K562 (cell line): Measurements from ENCODE around the gene LRRC71. TPM values are rescaled to one million over a fixed set of nuclear protein-coding genes. Genes with fewer than 3 reads are reported as not detected.

Experiments used
- ATAC-seq: fragments of 200-7000 bp; cut with Tn5 transposase; 3 replicates; pipeline ENCODE4 v1.9.1; 2020; ENCODE audit warnings: moderate library complexity
- BruUV-seq: library from RNA; stranded (reverse); fragments of 400-500 nt; replicated peaks from 2 replicates; lab custom pipeline; 2021; lab: Mats Ljungman, UMichigan
- CTCF ChIA-PET: fragments of 300-600 bp; formaldehyde crosslinking; extraction: SDS; loops from one replicate; lab custom pipeline; 2021; ENCODE audit warnings: low intra/inter-chr PET ratio; lab: Yijun Ruan, JAX
- POLR2A ChIA-PET: fragments of 300-600, 350-650 bp; sonication (Branson Sonifier 250); formaldehyde crosslinking; extraction: SDS; loops from one replicate; lab custom pipeline; 2021; ENCODE audit warnings: antibody characterized with exemption, inconsistent platforms; lab: Yijun Ruan, JAX
- DNase-seq, 4 experiments: peaks; one replicate each; pipeline versions ENCODE4 v3.0.0 to v3.0.0-alpha.2; 2011 to 2018; ENCODE audit warnings: low spot score in 3 of 4, mixed read lengths in 3 of 4; ENCODE audit errors: extremely low read depth in 1 of 4
- FAIRE-seq: peaks from 2 replicates; lab custom pipeline; 2011; peaks lifted over from hg19 to GRCh38; lab: Jason Lieb, UNC
- H2AFZ ChIP-seq: 2 replicates; pipeline ENCODE4 v1.6.0; 2011; ENCODE audit warnings: low read depth, low read length, control low read depth, inconsistent platforms
- H3K27ac ChIP-seq: fragments of 200-600 bp; 3 replicates; pipeline ENCODE4 v1.8.0; 2011; ENCODE audit warnings: low read depth, mild to moderate bottlenecking, control low read depth, inconsistent platforms, low read length, moderate library complexity, mixed read lengths; ENCODE audit errors: extremely low read depth
- H3K27me3 ChIP-seq, 2 experiments: fragments of 300-600 bp in 1 of 2; 2 replicates in 1 of 2; 3 replicates in 1 of 2; pipeline versions ENCODE4 v1.6.0 to v1.8.0; 2011; ENCODE audit warnings: inconsistent platforms in 2 of 2, low read length in 2 of 2, mild to moderate bottlenecking in 1 of 2, mixed read lengths in 1 of 2, moderate library complexity in 1 of 2; ENCODE audit not compliant: control insufficient read depth in 2 of 2, insufficient read depth in 2 of 2
- H3K36me3 ChIP-seq: fragments of 300-600 bp; 3 replicates; pipeline ENCODE4 v1.8.0; 2011; ENCODE audit warnings: mild to moderate bottlenecking, low read length, inconsistent platforms; ENCODE audit not compliant: control insufficient read depth, insufficient read depth
- H3K4me1 ChIP-seq, 2 experiments: fragments of 200-600 bp in 1 of 2; replicated peaks in 1 of 2; 2 replicates in 1 of 2; 3 replicates in 1 of 2; pipeline versions ENCODE4 v1.5.1 to v1.8.0; 2011; ENCODE audit warnings: inconsistent platforms in 2 of 2, low read length in 2 of 2, mild to moderate bottlenecking in 1 of 2, mixed read lengths in 1 of 2, moderate library complexity in 1 of 2; ENCODE audit not compliant: control insufficient read depth in 2 of 2, insufficient read depth in 2 of 2
- H3K4me2 ChIP-seq: 2 replicates; pipeline ENCODE4 v1.6.1; 2011; ENCODE audit warnings: low read length, control low read depth, inconsistent platforms, mixed read lengths; ENCODE audit not compliant: insufficient read depth
- H3K4me3 ChIP-seq: fragments of 200-600 bp; sonication (generic), shearing (Covaris generic); 2 replicates; pipeline ENCODE4 v1.5.1; 2016; ENCODE audit warnings: control low read depth, inconsistent platforms
- H3K79me2 ChIP-seq: fragments of 200-600 bp; 3 replicates; pipeline ENCODE4 v1.8.0; 2011; ENCODE audit warnings: low read length, inconsistent platforms; ENCODE audit not compliant: control insufficient read depth, insufficient read depth
- H3K9ac ChIP-seq, 2 experiments: 2 replicates each; pipeline versions ENCODE4 v1.6.0 to v1.6.1; 2011; ENCODE audit warnings: low read depth in 2 of 2, low read length in 2 of 2, control low read depth in 1 of 2, inconsistent platforms in 1 of 2, mild to moderate bottlenecking in 1 of 2, mixed read lengths in 1 of 2; ENCODE audit not compliant: insufficient read depth in 1 of 2
- H3K9me1 ChIP-seq: one replicate; pipeline ENCODE4 v1.6.0; 2011; ENCODE audit warnings: inconsistent platforms, mild to moderate bottlenecking, low read length, moderate library complexity; ENCODE audit not compliant: control insufficient read depth, insufficient read depth
- H3K9me3 ChIP-seq: replicated peaks from 2 replicates; pipeline ENCODE4 v1.5.1; 2011; ENCODE audit warnings: low read depth, low read length, inconsistent platforms; ENCODE audit not compliant: control insufficient read depth, insufficient read depth
- H4K20me1 ChIP-seq: replicated peaks from 2 replicates; pipeline ENCODE4 v1.6.1; 2011; ENCODE audit warnings: low read length, inconsistent platforms, mixed read lengths; ENCODE audit not compliant: control insufficient read depth, insufficient read depth
- FOXJ2 ChIP-seq: fragments of 200-800 bp; sonication (Bioruptor generic); IDR thresholded peaks from 2 replicates; pipeline ENCODE4 v1.6.1; 2016; ENCODE audit warnings: missing genetic modification characterization, missing compliant biosample characterization
- HDAC6 ChIP-seq: IDR thresholded peaks from 2 replicates; pipeline ENCODE4 v1.6.1; 2012; ENCODE audit warnings: low read depth, mild to moderate bottlenecking, control low read depth, inconsistent platforms, low read length, moderate library complexity
- HMG20B ChIP-seq: fragments of 250-450 bp; sonication (Bioruptor Pico); IDR thresholded peaks from 2 replicates; pipeline ENCODE4 v1.5.0; 2021; ENCODE audit warnings: mild to moderate bottlenecking
- HMGN3 ChIP-seq: IDR thresholded peaks from 2 replicates; pipeline ENCODE4 v1.6.1; 2011; ENCODE audit warnings: borderline replicate concordance, low read depth, mild to moderate bottlenecking, mixed read lengths, low read length; ENCODE audit not compliant: insufficient read length; ENCODE audit errors: extremely low read depth
- KDM5B ChIP-seq: fragments of 200-600 bp; sonication (generic); IDR thresholded peaks from 2 replicates; pipeline ENCODE4 v1.6.1; 2012; ENCODE audit warnings: low read depth, mild to moderate bottlenecking, moderate library complexity, low read length, control low read depth, inconsistent platforms; ENCODE audit not compliant: insufficient replicate concordance
- TAF7 ChIP-seq: fragments of 450-650 bp; IDR thresholded peaks from 2 replicates; pipeline ENCODE4 v1.6.1; 2016; ENCODE audit warnings: missing genetic modification characterization, missing compliant biosample characterization
- TRIM28 ChIP-seq: fragments of 450-650 bp; IDR thresholded peaks from 2 replicates; pipeline ENCODE4 v1.6.1; 2017
- ZFX ChIP-seq: sonication (generic); formaldehyde crosslinking; IDR thresholded peaks from 2 replicates; pipeline ENCODE4 v1.8.0; 2022; ENCODE audit warnings: mild to moderate bottlenecking, missing genetic modification reagents, moderate library complexity
- WGBS: fragments of 100-300 bp; shearing (Covaris generic); methylation state at CpG from one replicate; pipeline ENCODE4 v1.1.6; 2016; ENCODE audit warnings: low coverage, mixed read lengths; ENCODE audit not compliant: insufficient coverage; ENCODE audit errors: missing lambda C conversion rate; 5-methylcytosine and 5-hydroxymethylcytosine counted together
- in situ Hi-C: fragments of 300-500 bp; cut with MboI; formaldehyde crosslinking; loops from 4 replicates; pipeline ENCODE4 v1.15.0; 2018; ENCODE audit warnings: inconsistent platforms, mixed read lengths
- intact Hi-C: fragments of 100-400 bp; cut with micrococcal nuclease; formaldehyde crosslinking; loops from 2 replicates; pipeline ENCODE4 v1.14.2; 2022
- polyA plus RNA-seq, 8 experiments: library from polyadenylated mRNA; depleted of rRNA in 4 of 8; stranded (reverse) in 5 of 8; unstranded in 3 of 8; fragments of >200 nt; fragmentation: Nextera tagmentation in 2 of 8; fragmentation: Illumina TruSeq in 1 of 8; extraction: Ambion mirVana in 2 of 8; extraction: Trizol in 1 of 8; gene quantifications; 2 replicates each; pipeline versions ENCODE4 v1.2.1 to v1.2.3, GENCODE V29; 2011 to 2014; ENCODE audit warnings: inconsistent platforms in 1 of 8, missing spikeins in 1 of 8
- total RNA-seq, 7 experiments: library from RNA; depleted of rRNA in 6 of 7; stranded (reverse); fragments of >200 nt in 6 of 7; fragmentation: Illumina TruSeq in 2 of 7; extraction: Trizol in 2 of 7; gene quantifications; 2 replicates each; pipeline versions ENCODE4 v1.2.1 to v1.2.3, GENCODE V29; 2011 to 2021; ENCODE audit warnings: low replicate concordance in 1 of 7
- TF ChIP-seq, protein P1 (sequence below): fragments of 250-450 bp; sonication (Bioruptor Pico); IDR thresholded peaks from 2 replicates; pipeline ENCODE4 v1.4.0; 2020; ENCODE audit warnings: mild to moderate bottlenecking, moderate library complexity

The LRRC71 gene
- total and polyA plus RNA-seq, 9 of the 15 experiments (the other 6 are each of a cell fraction or from before 2014, with no cell fraction given) = 0.06 to 1.2 (median 0.51) TPM; not detected in 1

DNA sequence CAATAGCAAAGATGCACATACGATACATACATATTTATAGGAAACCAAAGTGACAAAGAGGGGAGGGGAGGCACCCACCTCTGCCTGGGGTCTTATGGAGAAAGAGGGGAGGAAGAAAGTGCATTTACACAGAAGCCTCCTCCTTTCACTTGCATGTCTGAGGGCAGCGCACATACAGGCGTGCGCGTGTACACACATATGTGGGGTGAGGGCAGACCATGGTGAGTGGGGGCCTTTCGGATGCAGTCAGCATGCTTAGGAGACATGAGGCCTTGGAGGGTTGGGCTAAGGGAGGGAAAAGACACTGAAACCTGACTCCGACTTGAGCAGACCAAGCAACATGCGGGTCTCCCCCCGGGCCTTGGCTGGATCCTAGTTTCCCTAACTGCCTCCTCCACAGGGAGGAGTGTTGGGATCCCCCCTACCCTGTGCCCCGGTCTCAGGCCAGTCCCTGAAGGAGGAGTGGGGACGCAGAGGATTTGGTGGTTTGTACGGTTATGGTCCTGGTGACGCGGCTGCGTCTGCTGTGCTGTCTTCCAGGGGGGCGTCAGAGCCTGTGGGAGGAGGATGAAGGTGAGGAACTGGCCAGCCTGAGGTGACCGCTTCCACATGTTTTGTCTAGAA, 15.2 kb downstream of the LRRC71 start:
- TF ChIP-seq ZFX (CRISPR knock-in tag) (no peak), HMG20B (CRISPR knock-in tag) (no peak), TAF7 (tag) (no peak)
- Histone ChIP-seq H3K9ac (no peak overlapping the region), H3K4me1 (no peaks in the 10 kb centered on the region; a peak in 2 of 5 replicates), H3K36me3 (peaks cover 16% of the 10 kb centered on the region; the same call in 1 of the 3 replicates), H3K9me3 (no peaks in the 10 kb centered on the region), H2AFZ (no peak overlapping the region), H3K4me2 (no peak overlapping the region), H3K27ac (no peak overlapping the region), H3K79me2 (no peaks in the 10 kb centered on the region), H3K4me3 (no peak overlapping the region), H4K20me1 (no peaks in the 10 kb centered on the region; the same call in 1 of the 2 replicates), H3K9me1 (peaks cover 3% of the 10 kb centered on the region), H3K27me3 (no peaks in the 10 kb centered on the region)
- FAIRE-seq = no peak
- 89% methylated on average over 17 of the region's 17 CpGs for WGBS
- in situ Hi-C loops (no loop called here), intact Hi-C loops (no loop called here)
- POLR2A ChIA-PET = interaction anchor here (0.6 to 1.5 kb wide), 3 partner anchors 13 to 55 kb away, joined by 3 to 5 read pairs (median 3); no protein-coding TSS in a partner anchor
- BruUV-seq = no TSS peak
- DNase-seq = no peak
- no peak for ATAC-seq
- CTCF ChIA-PET = no interaction called here

DNA sequence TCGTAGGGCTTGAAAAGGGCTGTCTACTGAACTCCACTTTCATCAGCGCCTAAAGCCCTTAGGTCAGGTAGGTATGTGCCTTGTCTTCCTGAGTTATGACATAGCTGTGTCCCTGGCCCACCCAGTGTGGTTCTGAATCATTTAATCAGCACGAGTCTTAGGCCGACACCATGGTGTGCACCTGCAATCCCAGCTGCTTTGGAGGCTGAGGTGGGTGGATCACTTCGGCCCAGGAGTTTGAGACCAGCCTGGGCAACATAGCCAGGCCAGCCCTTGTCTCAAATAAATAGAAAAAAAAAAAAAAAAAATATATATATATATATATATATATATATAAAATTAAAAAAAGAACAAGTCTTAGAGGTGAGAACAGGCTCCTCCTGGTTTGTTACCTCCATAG, 15.8 kb downstream of the LRRC71 start:
- Histone ChIP-seq H3K9ac (no peak overlapping the region), H3K4me1 (no peaks in the 10 kb centered on the region; a peak in 1 of 5 replicates), H3K79me2 (no peaks in the 10 kb centered on the region), H3K9me1 (peaks cover 3% of the 10 kb centered on the region), H2AFZ (no peak overlapping the region), H3K27ac (no peak overlapping the region), H3K4me2 (no peak overlapping the region), H3K9me3 (no peaks in the 10 kb centered on the region), H4K20me1 (no peaks in the 10 kb centered on the region; the same call in 1 of the 2 replicates), H3K36me3 (peaks cover 16% of the 10 kb centered on the region; the same call in 1 of the 3 replicates), H3K4me3 (no peak overlapping the region), H3K27me3 (no peaks in the 10 kb centered on the region)
- FAIRE-seq (no peak), DNase-seq (no peak), ATAC-seq (no peak)
- TF ChIP-seq, protein P1, sequence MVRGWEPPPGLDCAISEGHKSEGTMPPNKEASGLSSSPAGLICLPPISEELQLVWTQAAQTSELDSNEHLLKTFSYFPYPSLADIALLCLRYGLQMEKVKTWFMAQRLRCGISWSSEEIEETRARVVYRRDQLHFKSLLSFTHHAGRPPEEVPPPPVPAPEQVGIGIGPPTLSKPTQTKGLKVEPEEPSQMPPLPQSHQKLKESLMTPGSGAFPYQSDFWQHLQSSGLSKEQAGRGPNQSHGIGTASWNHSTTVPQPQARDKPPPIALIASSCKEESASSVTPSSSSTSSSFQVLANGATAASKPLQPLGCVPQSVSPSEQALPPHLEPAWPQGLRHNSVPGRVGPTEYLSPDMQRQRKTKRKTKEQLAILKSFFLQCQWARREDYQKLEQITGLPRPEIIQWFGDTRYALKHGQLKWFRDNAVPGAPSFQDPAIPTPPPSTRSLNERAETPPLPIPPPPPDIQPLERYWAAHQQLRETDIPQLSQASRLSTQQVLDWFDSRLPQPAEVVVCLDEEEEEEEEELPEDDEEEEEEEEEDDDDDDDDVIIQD = no peak
- TF ChIP-seq TRIM28 (no peak), KDM5B (no peak), HDAC6 (no peak), HMGN3 (no peak), FOXJ2 (tag) (no peak)
- POLR2A ChIA-PET = interaction anchor here (0.6 kb wide), 1 partner anchor 55 kb away, joined by 3 read pairs; no protein-coding TSS in a partner anchor
- CTCF ChIA-PET = no interaction called here
- in situ Hi-C loops = no loop called here
- 79% methylated on average over 5 of the region's 5 CpGs for WGBS
- intact Hi-C loops = no loop called here
- no TSS peak for BruUV-seq
